H1 (cell line): ENCODE data around the gene CDH15. TPM values are rescaled to one million over a fixed set of nuclear protein-coding genes. Genes with fewer than 3 reads are reported as not detected.

Source experiments
- CEBPB ChIP-seq: IDR thresholded peaks from 2 replicates; pipeline ENCODE4 v1.6.1; 2012; ENCODE audit warnings: low read depth, low read length
- EGR1 ChIP-seq: IDR thresholded peaks from 2 replicates; pipeline ENCODE4 v1.6.1; 2011; ENCODE audit warnings: low read depth, low read length, borderline replicate concordance
- GABPA ChIP-seq: IDR thresholded peaks from 2 replicates; pipeline ENCODE4 v1.6.1; 2011; ENCODE audit warnings: mild to moderate bottlenecking, low read length, moderate library complexity, borderline replicate concordance; ENCODE audit not compliant: insufficient read depth
- GTF2F1 ChIP-seq: IDR thresholded peaks from 2 replicates; pipeline ENCODE4 v1.6.1; 2012; ENCODE audit warnings: low read depth, low read length, improper control_type of control experiment, borderline replicate concordance
- RNF2 ChIP-seq: fragments of 200-900, 300-1000 bp; sonication (generic); IDR thresholded peaks from 2 replicates; pipeline ENCODE4 v1.7.1; 2016; ENCODE audit warnings: borderline replicate concordance, low read depth, mild to moderate bottlenecking, antibody characterized with exemption, low read length; ENCODE audit not compliant: poor library complexity, severe bottlenecking; ENCODE audit errors: missing control alignments
- RXRA ChIP-seq: IDR thresholded peaks from 2 replicates; pipeline ENCODE4 v1.6.1; 2011; ENCODE audit warnings: low read depth, mild to moderate bottlenecking, low read length, moderate library complexity; ENCODE audit not compliant: insufficient read depth
- SIRT6 ChIP-seq: IDR thresholded peaks from one replicate; pipeline ENCODE4 v1.7.1; 2012; ENCODE audit warnings: low read length, inconsistent platforms
- SRF ChIP-seq: IDR thresholded peaks from 2 replicates; pipeline ENCODE4 v1.6.1; 2011; ENCODE audit warnings: mild to moderate bottlenecking, low read depth, low read length, moderate library complexity
- polyA plus RNA-seq, 7 experiments: library from polyadenylated mRNA; depleted of rRNA in 3 of 7; stranded (reverse) in 5 of 7; unstranded in 2 of 7; fragments of >200 nt in 5 of 7; fragments of 200-250 nt in 2 of 7; gene quantifications; 1 replicate in 5 of 7; 2 replicates in 1 of 7; 4 replicates in 1 of 7; pipeline versions ENCODE4 v1.2.1 to v1.2.3, GENCODE V29; 2011 to 2013; ENCODE audit warnings: missing spikeins in 2 of 7, mixed read lengths in 2 of 7
- total RNA-seq: library from RNA; stranded (reverse); fragmentation: NEBNext Ultra II Directional; extraction: Animal tissue kit (Norgen Biotek cat#: 25700); gene quantifications from 2 replicates; pipeline ENCODE4 v1.2.1, GENCODE V29; 2021

The CDH15 gene
- total and polyA plus RNA-seq, 2 of the 8 experiments (the other 6 are each of a cell fraction or from before 2014, with no cell fraction given): 0.50 to 0.82 TPM

DNA sequence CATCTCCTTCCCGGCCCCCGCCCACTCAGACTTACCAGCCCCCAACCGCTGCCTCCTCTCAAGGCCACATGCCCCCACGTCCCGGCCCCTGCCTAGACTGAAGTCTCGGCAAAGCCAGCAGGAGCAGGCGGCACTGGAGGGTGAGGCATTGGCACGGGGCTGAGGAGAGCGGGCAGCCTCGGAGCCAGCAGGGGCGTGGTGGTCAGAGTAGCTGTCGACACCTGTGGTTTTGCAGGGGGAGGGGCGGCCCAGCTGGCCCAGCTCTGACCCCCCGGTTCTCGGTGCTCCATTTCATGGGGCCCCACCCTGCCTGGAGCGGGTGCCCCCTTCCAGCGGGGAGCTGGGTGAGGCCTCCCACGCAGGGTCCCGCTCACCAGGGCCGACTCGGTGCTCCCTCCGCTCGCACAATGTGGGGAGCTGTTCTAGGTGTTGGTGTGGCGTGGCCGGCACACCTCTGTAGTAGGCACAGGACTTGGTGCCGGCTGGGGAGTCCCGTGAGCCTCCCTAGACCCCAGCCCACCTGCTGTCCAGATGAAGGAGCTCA is 4.7 kb downstream of the CDH15 start (continued):
- TF ChIP-seq EGR1 (no peak), SIRT6 (no peak), RNF2 (no peak), GTF2F1 (no peak), SRF (no peak), CEBPB (no peak), GABPA (no peak), RXRA (no peak)
